ENCODE measurements around the gene UQCRC1.

GRCh38 chr3:48641396-48641795 is 31.9 kb upstream of the UQCRC1 start:
- no peak for TF ChIP-seq CTCF (IDR thresholded peaks at IDR 0.05)
- TF ChIP-seq POLR2AphosphoS5 (IDR thresholded peaks at IDR 0.05) = no peak
- TF ChIP-seq POLR2A (IDR thresholded peaks at IDR 0.05) = no peak

All from breast epithelium (tissue), 3 donors.